Choroid plexus epithelial cell (primary cell): Measurements from ENCODE around the gene ZNF750.

ENCODE experiments used
- DNase-seq: peaks from one replicate; pipeline ENCODE4 v3.0.0-alpha.2; 2010; ENCODE audit warnings: low read depth
- H3K4me3 ChIP-seq: 2 replicates; pipeline ENCODE4 v1.5.1; 2011; ENCODE audit warnings: low read depth, mild to moderate bottlenecking, control low read depth, low read length, moderate library complexity
- TF ChIP-seq, protein P1 (sequence below): conservative IDR thresholded peaks from 2 replicates; pipeline ENCODE4 v1.5.1; 2011; ENCODE audit warnings: low read depth, mild to moderate bottlenecking, control low read depth, inconsistent platforms, low read length, moderate library complexity

ZNF750 gene

DNA sequence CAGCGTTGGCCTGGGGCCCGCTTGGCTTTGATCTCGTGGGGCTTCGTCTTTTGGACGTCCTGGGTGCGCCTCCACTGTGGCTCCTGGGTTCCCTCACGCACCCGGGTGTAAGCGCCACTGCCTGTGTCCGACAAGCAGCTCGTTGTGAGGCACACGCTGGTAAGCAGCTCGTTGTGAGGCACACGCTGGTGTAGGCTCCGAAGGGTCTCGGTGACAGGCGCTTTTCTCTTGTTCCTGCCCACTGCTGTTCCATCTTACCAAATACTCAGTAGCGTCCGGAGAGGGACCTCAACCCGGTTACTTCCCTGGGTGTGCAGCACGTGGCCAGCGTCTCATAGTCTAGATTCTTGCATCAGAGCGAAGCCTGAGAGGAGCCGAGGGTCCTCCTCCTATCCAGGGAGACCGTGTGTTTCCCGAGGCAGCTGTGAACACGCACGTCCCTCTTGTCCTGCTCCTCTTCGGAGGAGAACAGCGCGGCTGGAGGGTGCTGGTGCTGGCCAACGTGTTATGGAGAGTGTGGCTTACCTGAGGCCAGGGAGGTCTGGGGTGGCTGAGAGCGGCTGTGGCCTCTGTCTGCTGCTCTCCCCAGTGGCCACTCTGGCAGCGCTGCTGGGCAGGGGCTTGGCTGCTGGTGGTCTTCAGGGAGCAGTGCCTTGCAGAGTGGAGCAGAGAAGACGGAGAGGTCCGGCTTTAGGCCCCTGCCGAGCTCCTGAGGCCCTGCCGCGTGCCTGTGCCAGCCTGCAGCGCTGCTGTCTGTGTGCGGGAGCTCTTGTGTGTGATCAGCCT lies 32.1 kb upstream of the ZNF750 start:
- TF ChIP-seq, protein P1, sequence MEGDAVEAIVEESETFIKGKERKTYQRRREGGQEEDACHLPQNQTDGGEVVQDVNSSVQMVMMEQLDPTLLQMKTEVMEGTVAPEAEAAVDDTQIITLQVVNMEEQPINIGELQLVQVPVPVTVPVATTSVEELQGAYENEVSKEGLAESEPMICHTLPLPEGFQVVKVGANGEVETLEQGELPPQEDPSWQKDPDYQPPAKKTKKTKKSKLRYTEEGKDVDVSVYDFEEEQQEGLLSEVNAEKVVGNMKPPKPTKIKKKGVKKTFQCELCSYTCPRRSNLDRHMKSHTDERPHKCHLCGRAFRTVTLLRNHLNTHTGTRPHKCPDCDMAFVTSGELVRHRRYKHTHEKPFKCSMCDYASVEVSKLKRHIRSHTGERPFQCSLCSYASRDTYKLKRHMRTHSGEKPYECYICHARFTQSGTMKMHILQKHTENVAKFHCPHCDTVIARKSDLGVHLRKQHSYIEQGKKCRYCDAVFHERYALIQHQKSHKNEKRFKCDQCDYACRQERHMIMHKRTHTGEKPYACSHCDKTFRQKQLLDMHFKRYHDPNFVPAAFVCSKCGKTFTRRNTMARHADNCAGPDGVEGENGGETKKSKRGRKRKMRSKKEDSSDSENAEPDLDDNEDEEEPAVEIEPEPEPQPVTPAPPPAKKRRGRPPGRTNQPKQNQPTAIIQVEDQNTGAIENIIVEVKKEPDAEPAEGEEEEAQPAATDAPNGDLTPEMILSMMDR: no peak
- H3K4me3 ChIP-seq: no peak overlapping the region
- DNase-seq: no peak

DNA sequence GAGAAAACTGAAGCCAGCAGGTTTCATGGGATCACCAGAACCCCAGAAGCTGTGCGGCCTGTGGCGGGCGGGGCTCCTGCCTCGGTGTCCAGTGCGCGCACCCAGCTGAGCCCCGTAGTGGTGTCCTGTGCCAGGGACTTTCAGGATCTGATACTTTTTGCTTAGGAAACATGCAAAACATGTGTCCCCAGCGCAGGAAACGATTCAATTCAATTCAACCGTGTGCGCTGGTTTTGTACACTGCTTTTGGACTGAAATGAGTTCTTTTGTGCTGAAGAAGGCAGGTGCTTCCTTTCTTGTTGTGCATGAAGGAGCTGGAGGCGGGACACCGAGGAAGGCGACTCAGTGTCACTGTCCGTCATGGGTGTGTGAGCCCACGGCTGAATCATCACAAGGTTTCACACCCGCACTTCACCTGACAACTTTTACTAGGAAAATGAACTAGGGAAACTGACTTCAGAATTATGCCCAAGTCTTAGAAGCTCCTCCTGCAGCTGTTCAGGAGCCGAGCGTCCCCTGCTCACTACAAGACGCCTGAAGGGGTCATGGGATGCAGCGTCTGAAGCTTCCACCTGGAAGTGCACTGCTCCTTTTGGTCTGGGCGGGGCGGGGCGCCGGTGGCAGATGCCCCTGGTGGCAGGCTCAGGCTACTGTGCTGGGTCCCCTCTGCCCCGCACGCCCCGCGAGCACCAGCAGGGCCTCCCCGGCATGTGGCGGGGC lies 31.4 kb upstream of the ZNF750 start:
- TF ChIP-seq, protein P1: no peak
- no peak overlapping the region for H3K4me3 ChIP-seq
- no peak for DNase-seq

DNA sequence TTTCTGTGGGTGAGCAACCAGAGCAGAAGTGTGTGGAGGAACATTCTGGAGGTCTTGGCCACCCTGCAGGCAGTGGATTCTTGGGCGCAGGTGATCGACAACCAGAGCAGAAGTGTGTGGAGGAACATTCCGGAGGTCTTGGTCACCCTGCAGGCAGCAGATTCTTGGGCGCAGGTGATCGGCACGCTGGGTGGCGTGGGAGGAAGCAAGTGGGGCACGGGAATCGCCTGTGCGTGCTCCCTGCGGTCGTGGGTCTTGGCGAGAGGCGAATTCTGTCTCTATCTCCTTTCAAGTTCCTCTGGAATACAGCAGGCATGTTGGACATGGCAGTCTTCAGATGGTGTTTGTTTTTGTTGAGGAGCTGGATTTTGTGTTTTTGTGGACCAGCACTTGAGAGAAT lies 30.7 kb upstream of the ZNF750 start:
- TF ChIP-seq, protein P1: no peak
- no peak for DNase-seq
- H3K4me3 ChIP-seq: no peak overlapping the region

DNA sequence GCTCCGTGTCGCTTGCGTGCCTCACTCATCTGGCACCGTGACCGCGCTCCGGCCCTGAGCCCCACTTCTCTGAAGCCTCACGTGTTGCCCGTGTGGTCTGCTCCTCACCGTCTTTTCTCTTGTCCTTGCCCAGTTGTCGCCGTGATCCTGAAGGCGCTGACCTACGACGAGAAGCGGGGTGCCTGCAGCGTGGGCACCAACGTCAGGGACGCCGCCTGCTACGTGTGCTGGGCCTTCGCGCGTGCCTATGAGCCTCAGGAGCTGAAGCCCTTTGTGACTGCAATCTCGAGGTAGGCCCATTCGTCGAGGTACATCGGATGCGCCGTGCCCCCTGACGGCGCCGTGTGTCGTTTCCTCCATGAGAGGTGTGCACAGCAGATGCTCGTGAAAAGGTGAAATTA lies 30.3 kb upstream of the ZNF750 start:
- DNase-seq: no peak
- H3K4me3 ChIP-seq: no peak overlapping the region
- TF ChIP-seq, protein P1: no peak

DNA sequence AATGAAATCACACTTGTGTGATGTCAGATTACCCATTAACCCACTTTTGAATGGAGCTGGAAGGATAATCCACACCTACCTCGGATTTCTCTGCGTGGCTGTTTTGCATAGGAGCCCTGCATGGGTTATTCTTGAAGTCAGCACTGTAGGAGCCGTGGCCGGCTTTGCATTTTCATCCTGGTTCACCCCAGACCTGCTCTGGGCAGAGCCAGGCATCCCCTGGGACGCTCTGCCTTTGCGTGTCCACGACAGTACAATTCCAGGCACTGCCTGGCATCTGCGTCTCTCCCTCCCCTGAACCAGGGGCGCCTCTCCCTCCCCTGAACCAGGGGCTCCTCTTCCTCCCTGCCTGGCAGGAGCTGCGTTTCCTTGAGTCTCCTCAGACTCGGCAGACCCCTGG lies 29.7 kb upstream of the ZNF750 start:
- no peak overlapping the region for H3K4me3 ChIP-seq
- TF ChIP-seq, protein P1: no peak
- DNase-seq: no peak

DNA sequence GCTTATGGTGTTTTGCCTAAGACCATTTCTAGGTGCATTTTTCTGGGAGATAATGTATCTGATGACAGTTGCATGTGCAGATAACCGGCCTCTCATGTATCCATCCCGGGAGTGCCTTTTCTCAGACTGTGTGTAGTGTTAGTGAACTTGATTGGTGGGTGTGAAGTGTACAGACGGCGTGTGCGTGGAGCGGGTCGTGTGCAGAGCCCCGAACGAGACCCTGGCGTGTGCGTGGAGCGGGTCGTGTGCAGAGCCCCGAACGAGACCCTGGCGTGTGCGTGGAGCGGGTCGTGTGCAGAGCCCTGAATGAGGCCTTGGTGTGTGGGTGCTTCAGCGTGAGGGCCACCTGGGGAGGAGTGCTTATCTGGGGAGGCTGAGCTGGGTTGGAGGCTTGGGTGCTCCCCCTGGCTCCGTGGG lies 28.9 kb upstream of the ZNF750 start:
- TF ChIP-seq, protein P1: no peak
- DNase-seq: no peak
- H3K4me3 ChIP-seq: no peak overlapping the region
